H1 (cell line): ENCODE results near the gene KCNIP2. TPM values are rescaled to one million over a fixed set of nuclear protein-coding genes. Genes with fewer than 3 reads are reported as not detected.

Experiments used
- EZH2 ChIP-seq: fragments of 200-600 bp; sonication (generic); IDR thresholded peaks from 2 replicates; pipeline ENCODE4 v1.7.1; 2012; ENCODE audit warnings: low read depth, mild to moderate bottlenecking, moderate library complexity, low read length, inconsistent platforms; ENCODE audit not compliant: severe bottlenecking
- polyA plus RNA-seq, 7 experiments: library from polyadenylated mRNA; depleted of rRNA in 3 of 7; stranded (reverse) in 5 of 7; unstranded in 2 of 7; fragments of >200 nt in 5 of 7; fragments of 200-250 nt in 2 of 7; gene quantifications; 1 replicate in 5 of 7; 2 replicates in 1 of 7; 4 replicates in 1 of 7; pipeline versions ENCODE4 v1.2.1 to v1.2.3, GENCODE V29; 2011 to 2013; ENCODE audit warnings: missing spikeins in 2 of 7, mixed read lengths in 2 of 7
- total RNA-seq: library from RNA; stranded (reverse); fragmentation: NEBNext Ultra II Directional; extraction: Animal tissue kit (Norgen Biotek cat#: 25700); gene quantifications from 2 replicates; pipeline ENCODE4 v1.2.1, GENCODE V29; 2021

The KCNIP2 gene
- total and polyA plus RNA-seq, 2 of the 8 experiments (the other 6 are each of a cell fraction or from before 2014, with no cell fraction given) = 2.7 to 6.0 TPM

DNA sequence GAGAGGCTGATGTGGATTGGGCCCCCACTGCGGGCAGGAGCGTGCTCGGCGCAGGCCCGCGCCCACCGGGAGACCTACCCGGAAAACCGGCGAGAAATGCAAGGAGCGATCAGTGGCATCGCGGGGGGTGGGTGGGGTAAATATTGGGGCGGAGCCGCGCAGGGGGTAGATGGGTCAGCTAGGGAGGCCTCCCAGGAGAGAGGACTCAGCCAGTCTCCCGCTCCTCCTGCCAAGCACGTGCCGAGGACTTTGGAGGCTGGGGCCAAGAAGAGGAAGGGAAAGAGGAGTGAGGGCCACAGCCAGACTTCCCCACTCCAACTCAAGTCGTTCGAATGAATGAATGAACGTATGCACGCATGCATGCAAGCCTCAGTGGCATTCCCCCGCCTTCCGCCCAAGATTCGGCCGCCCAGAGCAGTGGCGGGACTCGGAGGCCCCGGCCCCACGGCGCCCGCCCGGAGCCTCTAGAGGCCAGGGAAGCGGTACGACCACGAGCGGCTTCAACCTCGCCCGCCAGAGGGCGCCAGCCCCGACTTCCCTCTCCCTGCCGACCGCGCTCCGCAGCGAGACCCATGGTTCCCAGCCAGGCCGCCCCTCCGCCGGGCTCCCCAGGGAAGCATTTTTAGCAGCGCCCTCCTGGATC, 63.9 kb downstream of the KCNIP2 start (continued):
- no peak for TF ChIP-seq EZH2
